NCI-H446 treated with DMSO at 0.1 percent for 48 hours (cell line): ENCODE measurements around the gene SNN.

Source experiments
- DNase-seq: peaks from one replicate; lab custom pipeline; 2025; lab: John Stamatoyannopoulos, UW

The SNN gene

DNA sequence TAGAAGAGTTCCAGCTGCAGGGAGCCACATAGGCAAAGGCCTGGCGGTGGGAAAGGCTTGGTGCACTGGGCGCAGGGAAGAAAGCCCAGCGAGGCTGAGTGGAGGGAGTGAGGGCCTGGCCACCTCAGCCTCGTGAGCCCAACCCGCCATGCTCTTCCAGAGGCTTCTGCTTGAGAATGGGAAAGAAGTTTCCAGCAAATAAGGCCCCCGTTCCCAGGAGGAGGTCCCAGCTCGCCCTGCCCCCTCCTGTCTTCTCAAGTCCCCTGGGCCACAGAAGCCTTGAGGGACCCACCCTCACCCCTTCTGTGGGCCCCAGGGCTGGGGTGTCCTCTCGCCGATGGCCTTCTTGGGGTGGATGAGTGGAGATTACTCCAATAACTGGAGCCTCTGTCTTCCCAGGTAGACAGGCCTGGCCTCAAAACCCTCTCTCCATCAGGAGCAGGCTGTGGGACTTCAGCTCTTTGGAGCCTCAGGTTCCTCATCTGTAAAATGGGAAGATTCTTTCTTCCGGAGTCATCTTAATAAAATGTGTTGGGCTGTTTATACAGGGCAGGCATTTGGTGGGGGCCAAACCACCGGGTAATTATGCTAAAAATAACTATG is 933 bp upstream of the SNN start:
- no peak for DNase-seq

DNA sequence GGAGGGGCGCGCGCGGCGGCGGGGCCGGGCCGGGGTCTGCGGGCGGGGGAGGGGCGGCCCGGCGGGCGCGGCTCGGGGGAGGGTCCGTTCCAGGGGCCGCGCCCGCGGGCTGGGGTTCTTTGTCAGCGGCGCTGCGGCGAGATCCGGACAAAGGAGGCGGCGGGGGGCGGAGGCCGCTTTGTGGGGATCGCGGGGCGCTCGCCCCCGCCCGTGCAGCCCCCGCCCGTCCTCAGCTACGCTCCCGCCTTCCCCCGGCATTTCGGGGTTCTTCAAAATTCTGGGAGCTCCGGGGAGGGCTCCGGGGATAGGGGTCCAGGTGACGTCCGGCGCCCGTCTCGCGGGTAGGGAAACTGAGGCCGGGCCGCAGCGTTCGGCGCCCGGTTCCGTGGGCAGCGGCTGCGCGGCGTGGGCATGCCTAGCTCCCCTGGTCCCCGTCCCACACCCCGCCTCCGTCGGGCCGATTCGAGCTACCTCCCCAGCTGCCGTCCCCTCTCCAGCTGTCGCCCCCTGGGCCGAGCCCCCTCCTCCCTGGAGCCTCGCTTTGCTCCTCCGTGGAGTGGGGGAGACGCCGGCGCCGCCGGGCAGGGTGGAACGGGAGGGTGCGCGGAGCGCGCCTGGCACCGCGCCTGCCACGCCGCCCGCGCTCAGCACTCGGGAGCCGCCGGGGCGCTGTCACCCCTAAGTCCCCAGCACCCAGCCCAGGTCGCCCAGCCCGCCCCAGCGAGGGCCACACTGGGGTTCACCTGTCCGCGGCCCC is 546 bp downstream of the SNN start:
- no peak for DNase-seq

DNA sequence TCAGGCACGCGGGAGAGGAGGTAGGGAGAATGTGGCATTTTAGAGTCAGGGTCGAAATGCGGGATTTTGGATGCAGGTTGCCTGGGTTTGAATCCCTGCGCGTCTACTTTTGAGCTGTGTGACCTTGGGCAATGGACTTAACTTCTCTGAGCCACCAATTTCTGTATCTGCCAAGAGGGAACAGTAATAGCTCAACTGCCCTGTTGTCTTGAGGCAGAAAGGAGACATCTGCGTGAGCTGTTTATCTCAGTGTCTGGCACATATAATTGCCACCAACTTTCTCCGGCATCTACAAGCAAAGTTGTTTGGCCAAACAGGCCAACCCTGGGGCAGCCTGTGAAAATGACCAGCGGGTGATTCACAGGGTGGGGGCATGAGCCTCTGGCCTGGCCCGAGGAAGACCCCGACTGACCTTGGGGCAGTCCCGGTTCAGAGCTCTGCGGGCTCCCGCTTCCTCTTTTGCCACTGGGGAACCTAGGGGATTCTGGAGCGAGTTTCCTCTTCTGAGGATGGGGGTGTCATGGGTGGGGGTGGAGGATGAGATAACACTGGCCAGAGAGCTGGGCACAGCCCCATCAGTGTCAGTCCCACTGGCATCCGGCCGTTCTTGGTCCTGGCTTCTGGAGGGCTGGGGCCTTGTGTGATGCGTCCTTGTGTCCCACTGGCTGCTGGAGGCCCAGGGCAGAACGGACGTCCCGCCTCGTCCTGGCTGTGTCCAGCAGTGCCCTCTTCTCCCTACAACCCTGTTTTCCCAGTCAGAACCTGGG is 1.3 kb downstream of the SNN start:
- no peak for DNase-seq

DNA sequence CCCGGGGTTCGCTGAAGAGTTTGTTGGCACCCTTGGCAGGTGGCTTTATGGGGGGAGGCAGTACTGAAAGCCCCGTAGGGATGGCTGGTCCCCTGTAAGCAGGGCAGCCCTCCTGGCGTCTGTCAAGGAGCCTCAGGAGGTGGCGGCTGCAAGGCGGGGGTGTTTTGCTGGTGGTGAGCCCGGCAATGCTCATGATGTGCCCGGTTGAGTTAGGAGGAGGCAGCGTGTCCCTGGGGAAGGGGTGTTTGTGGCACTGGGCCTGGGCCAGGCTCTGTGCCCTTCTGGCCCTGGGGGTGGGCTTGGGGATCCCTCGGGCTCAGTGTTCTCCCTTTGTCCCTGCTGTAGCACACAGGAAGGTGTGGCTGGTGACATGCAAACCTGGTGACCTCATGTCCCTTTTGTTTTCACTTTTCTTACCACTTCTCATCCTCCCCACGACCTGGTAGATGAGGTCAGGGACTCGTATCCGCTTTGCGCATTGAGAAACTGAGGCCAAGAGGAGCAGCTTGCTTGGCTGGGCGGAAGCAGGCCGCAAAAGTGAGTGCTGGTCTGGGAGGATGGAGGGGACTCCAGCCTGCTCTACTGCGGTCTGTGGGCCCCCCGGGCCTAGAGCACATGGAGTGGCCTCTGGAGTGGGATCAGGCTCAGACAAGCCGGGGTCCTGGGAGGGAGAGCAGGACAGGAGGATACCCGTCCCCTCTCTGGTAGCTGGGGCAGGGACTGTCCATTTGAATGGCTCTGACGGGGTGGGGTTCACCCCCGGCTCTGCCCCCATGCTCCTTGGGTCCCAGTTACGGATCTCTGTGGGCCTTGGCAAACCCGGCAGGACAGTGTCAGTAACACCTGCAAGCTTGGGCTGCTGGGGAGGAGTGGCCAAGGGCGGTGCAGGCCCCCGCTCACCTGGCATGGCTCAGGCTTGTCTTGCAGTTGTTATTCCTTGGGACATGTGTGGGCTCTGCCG is 2.2 kb downstream of the SNN start:
- DNase-seq, result no peak

DNA sequence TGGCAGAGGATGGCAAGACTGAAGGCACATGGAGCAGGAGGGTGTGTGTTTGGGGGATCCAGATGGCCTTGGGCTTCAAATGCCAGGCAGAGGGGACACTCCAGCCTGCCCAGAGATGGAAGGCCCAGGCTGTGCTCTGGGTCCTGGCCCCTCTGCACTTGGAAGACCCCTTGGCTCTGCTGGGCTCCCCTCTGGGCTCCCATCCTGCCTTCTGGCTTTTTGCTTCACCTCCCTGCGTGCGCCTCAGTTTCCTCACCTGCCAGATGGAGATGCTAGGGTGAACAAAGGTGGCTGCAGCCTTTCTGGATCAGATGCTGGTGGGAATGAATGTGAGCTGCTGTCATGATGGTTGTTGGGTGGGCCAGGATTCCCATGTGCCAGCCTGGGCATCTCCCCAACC is 3.0 kb downstream of the SNN start:
- DNase-seq, result no peak

DNA sequence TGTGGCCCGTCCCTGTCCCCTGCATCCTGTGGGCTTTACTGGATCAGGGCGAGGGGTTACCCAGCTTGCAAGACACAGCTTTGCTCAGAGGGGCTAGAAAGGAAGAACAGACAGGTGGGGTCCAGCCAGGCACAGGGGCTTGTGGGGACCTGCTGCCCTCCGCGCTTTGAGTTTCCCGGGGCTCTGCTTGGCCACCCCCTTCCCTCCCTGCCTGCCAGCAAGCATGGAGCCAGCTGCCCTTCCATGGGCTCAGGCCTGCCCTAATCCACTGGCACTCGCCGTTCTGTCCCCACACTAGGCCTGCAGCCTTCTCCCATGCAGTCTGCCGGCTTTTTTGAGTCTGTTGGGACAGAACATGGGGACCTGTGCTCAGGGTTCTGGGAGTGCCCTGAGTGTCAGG is 3.4 kb downstream of the SNN start:
- DNase-seq, result no peak

DNA sequence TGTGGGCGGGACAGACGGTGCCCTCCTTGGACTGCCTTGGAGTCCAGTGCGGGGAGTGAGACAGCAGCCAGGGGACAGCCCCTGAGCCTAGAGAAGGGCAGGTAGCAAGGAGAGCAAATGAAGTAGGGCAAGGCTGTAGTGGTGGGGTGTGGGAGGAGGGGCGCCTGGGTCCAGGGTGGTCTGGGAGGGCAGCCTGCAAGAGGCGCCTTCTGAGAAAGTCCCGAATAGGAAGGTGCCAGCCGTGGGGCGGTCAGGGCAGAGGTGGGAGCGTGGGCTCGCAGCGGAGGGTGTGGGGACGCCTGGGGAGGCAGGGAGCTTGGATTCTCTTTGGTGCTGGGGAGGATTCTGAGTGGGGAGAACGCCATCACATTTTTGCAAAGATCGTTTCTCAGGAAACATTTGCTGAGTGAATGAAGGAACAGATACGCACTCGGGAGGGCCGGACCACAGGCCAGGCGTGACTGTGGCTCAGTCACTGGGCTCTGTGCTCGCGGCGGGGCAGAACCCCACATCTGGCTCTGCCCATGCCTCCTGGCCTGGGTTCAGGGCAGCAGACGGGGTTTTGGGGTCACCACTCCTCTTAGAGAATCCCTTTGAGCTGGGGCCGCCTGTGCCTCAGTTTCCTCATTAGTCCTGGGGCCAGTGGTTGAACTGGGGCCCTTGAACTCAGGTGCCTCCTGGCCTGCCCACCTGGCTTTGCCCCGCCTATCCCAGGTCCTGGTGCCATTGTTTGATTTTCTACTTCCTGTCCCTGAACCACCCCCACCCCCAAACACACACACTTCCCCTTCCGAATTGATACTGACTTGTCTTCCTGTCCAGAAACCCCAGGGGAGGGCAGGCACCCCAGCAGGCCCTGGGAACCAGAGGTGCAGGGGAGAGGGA is 4.2 kb downstream of the SNN start:
- DNase-seq, result no peak

DNA sequence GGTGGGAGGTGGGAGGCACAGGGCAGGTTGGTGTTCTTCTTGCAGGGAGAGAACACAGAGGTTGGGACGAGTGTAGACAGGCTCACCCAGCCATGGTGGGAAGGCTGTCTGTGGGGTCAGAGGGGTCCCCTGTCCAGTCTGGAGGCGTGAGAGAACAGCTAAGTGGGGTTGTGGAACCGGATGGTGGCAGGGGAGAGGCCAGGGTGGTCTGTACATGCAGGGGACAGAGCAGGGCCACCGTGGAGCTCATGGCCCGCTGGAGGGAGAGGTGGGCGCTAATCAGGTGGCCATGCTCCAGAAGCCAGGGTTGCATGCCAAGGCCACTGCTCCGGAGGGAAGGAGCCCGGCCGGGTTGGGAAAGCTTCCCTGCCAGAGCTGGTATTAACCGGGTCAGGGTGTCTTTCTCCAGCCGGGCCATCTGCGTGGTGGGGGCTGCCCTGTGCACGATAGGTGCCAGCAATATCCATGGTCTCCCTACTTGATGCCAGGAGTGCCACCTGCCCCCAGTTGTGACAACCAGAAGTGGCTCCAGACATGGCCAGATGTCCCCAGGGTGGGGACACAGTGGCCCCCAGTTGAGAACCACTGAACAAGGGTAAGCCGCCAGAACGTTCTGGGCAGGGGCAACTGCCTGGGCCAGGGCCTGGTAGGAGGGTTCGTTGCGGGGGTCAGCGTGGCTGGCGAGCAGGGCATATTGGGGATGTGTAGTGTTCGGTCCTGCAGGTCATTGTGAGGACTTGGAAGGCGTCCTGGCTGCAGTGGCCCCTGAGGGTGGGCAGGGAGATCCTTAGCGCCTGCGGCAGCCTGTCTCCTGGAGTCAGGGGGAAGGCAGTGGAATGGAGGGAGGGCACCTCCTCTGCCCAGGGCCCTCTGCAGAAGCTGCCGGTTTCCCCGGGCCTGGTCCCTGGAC is 5.1 kb downstream of the SNN start:
- DNase-seq, result no peak

DNA sequence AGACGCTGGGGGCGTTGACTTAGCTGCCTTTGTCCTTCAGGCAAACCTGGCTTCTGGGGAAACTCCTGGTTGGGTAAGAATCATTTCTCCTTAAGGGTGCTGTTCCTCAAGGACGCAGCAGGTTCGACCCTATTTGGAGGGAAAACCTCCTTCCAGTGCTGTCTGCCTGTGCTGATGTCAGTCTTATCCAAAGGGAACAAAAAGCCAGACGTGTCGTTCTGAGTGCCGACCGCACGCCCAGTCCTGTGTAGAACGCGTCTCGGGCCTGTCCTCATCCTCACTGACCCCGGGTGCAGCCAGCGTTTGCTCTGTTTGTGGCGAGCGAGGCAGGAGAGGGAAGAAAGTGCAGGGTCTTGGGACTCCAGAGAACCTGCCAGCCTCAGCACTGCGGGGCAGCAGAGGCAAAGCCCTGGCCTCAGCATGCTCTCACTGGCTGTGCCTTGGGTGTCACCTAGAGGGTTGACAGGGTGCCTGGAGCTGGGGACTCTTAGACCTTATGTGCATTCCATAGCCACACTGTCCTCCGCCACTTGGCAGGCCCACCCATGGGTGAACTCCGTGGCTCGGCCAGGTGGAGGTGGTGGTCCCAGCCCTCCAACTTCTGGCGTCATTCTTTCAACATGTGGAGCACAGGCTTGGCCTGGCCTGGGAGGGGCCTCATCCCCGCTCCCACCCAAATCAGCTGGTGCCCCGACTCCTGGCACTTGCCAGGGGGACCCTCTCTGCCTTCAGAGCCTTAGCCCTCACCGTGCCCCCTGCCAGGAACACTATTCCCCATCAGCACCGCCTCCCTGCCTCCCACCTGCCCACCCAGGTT is 6.0 kb downstream of the SNN start:
- no peak for DNase-seq

DNA sequence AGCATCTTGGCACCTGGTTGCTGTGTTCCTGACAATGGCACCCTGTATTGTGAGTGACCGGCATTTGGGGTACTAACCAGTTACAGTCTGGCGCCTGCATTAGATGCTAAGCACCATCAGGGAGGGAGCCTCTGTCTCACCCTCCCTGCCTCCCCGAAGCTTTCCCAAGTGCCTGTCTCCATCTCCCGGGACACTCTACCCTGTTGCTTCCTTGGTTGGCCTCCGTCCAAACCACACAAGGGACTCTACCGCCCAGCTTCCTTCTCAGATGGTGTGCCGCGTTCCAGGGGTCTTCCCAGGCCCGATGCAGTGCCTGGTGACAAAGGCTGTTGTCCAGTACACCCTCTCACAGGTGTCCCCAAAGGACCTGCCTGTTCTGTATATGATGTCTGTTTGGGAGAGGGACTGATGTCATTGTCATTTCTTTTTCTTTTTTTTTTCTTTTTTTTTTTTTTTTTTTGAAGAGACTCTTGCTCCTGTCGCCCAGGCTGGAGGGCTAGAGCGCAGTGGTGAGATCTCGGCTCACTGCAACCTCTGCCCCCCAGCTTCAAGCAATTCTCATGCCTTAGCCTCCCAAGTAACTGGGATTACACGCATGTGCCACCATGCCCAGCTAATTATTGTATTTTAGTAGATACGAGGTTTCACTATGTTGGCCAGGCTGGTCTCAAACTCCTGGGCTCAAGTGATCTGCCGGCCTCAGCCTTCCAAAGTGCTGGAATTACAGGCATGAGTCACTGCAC is 6.7 kb downstream of the SNN start:
- no peak for DNase-seq

DNA sequence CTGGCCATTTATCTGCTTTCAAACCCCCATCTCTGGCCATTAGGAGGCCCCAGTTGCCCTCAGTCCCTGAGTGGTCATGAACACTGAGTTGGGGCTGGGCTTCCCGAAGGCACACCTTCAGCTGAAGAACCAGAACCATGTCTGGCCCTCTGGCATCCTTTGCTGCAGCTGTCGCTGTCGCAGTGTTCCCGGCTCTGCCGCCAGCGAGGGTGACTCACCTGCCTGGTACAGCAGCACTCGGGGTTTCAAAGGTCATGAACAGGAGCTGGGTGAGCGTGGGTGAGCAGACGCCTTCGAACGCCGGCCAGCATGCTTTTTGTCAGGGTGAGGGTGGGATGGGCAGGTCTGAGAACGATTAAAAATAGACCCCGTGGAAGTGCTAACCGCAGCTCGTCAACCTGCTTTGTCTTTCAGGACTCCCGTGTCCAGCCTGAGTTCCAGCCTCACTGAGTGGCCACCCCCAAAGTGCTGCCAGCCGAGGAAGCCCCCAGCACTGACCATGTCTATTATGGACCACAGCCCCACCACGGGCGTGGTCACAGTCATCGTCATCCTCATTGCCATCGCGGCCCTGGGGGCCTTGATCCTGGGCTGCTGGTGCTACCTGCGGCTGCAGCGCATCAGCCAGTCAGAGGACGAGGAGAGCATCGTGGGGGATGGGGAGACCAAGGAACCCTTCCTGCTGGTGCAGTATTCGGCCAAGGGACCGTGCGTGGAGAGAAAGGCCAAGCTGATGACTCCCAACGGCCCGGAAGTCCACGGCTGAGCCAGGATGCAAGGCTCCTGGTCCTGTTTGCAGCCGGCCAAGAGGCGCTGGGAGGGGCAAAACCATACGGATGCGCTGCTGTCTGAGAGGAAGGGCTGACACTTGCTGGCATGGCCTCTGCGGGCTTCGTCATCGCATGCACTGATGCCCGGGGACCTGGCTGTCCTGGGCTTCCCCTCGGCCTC is 7.6 kb downstream of the SNN start:
- DNase-seq, result no peak

DNA sequence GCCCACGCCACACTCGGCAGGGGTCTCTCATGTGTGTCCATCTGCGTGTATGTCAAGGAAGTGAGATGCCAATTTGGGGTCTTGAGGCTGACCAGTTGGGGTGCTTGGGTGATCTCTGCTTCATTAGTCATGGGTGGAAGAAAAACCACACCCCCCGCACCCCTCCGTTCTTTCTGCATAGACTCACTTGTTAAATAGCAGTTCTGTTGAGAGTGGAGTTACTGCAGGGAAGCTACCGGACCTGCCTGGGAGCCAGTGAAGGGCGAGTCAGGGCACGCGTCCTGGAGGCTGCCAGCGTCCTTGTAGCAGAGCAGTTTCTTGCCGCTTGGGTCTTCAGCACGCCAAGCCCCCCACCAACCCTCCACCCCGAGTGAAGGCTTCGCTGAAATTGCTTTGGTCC is 8.5 kb downstream of the SNN start:
- no peak for DNase-seq

DNA sequence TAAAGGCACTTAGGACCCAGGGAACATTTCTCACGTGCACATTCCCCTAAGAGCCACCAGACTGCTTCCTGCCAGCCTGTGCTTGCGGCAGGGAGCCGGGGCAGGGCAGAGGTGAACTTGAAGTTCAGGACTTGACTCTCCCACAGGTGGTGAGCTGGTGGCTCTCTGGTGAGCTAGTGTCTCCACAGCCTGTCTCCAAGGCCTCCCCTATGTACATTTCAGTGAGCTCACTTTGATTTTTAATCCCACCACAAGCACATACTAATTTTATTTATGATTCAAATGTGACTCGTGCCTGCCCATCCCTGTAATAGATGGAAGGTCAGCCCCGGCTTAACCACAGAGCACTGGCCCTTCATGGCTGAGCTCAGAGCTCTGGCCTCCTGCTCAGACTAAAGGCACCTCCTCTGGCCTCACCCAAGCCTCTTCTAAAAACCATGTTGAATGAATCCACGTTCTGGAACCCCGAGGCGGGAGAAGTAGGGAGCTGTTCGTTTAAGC is 9.2 kb downstream of the SNN start:
- DNase-seq, result no peak

DNA sequence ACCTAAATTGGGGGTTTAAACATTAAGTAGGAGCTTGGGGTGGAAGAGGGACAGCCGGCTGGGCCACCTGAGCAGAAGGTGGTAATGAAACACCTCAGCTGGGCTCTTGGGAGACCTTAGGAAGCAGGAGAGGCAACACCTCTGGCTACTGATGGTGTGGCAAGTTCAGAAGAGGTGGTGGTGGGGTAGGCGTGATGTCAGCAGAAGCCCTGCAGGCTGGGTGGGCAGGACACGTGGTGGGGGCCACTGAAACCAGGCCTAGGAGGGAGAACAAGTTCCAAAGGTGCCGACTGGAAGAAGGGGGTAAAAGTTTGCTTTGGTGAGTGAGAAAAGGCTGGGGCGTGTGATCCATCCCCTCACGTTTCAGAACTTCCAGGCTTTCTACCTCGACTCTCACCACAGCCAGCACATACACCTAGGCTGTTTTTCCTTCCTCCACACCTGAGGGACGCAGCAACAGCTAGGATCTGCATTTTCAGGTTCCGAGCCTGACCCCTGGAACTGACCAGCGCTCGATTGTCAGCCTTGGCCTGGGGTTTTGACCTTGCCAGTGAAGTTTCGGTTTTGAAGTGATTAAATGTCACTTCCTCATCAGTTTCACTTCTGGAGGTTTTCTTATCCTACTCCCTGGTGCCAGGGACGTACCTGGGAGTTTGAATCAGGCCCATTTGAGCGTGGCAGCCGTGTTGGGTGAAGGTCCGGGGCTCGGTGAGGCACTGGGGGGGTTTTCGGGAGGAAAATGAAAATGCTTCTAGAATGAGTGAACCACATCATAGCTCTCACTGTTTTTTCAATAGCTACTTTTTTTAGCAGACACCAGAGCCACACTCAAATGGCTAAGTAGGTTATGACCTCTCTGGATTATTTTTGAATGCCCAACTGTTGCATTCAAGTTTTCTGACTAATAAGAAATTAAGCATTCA is 10.0 kb downstream of the SNN start:
- DNase-seq, result no peak

DNA sequence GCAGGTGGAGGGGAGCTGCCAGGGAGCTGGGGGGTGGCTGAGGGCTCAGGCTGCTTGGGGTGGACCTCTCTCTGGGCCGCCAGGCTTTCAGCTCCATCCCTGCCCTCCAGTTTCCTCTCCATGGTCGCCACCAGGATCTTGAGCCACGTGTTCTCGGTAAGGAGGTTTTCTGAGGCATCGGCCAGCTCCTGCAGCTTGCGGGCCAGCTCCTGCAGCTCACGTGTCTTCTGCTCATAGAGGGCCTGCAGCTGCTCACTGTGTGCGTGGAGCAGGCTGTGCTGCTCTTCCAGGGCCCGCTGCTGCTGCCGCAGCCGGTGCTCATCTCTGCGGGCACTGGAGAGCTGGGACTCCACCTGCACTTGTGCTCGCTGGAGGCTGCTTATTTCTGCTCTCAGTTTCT is 11.0 kb downstream of the SNN start:
- DNase-seq, result no peak
